Hindlimb muscle (tissue), 1 donor: ENCODE measurements around the gene CXCL13. TPM values are rescaled to one million over a fixed set of nuclear protein-coding genes. Genes with fewer than 3 reads are reported as not detected.
"Not testable (repeated sequence)": the region's sequence is repeated elsewhere in the genome, so short reads cannot be mapped to it uniquely, and the experiment has no call there.

Source experiments
- DNase-seq: peaks from one replicate; pipeline ENCODE4 v3.0.0-alpha.2; 2013
- polyA plus RNA-seq: library from polyadenylated mRNA; unstranded; fragments of 120-200 nt; gene quantifications from one replicate; pipeline ENCODE4 v1.2.1, GENCODE V29; 2013; ENCODE audit not compliant: insufficient read length

The CXCL13 gene
- polyA plus RNA-seq, 1 donor, result 8.9 TPM

GRCh38 chr4:77613267-77613666, 7.6 kb downstream of the CXCL13 start:
- no peak for DNase-seq

DNA sequence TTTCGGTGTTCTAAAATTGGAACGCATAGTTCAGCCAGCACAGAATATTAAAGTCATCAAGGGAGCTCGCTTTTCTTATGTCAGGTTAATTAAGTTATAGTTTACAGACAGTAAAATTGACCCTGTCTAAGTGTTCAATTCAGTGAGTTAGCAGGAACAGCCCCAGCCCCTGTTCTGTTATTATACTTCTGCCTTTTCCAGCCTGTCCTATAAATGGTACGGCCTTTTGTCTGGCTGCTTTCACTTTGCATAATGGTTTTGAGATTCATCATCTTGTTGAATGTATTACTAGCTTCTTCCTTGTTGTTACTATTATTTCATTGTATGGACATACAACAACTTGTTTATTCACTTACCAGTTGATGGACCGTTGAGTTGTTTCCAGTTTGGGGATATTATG, 9.5 kb downstream of the CXCL13 start:
- DNase-seq, result no peak

GRCh38 chr4:77617203-77617602, 11.6 kb downstream of the CXCL13 start:
- no peak for DNase-seq

DNA sequence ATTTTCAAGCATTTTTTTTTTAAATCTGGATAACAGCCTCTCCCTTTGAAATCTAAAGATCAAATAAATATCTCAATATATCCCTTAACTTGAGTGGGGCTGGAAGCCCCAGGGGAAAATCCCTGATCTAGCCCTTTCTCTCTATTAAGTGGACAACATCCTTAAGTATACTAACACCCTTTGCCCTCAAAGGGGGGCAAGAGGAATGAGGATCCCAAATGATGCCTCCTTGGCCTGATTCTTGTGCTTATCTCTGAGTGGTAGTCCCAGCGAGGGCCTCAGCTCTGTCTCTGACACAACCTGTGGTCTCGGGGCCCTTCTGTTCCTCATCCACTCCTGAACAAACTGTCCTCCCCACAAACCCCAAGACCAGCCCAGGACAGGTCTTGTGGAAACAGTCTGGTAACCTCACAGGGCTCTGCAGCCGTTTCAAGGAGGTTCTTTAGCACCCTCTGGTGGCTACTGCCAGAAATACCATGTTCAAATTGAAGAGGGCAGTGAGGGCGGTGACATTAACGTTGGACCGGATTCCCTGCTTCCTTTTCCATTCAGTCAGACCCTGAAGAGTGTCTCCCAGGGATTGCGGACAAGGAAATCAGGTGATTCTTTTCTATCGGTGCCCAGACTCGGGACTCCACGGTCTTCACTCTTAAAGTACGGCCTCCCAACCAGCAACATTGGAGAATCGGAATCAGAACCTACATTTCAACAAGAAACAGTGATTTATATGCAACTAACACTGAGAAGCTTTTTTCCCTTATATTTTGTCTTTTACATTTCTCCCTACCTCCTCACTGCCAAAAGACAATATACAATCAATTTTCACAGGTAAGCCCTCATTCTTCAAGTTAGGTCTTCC, 13.0 kb downstream of the CXCL13 start:
- peak; percentile 81 for DNase-seq

DNA sequence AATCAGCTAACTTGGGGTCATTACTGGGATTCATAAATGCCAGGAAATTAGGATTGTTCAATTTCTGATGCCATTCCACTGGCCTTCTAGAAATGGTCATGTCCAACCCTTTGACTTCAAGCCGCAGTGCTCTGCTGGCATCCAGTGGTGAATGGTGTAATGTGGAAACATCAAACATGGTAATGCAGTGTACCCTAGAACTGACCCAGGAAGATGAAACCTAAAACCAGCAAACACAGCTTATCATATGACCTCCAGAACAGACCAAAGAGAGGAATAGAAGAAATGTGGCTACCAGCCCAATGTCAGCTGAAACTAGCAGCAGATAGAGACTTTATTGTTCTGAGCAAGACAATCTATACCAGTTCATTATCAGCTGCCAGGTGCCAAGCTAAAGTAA, 13.8 kb downstream of the CXCL13 start:
- no peak for DNase-seq

GRCh38 chr4:77621254-77621653, 15.6 kb downstream of the CXCL13 start:
- no peak for DNase-seq

GRCh38 chr4:77623091-77623490, 17.5 kb downstream of the CXCL13 start:
- no peak for DNase-seq

DNA sequence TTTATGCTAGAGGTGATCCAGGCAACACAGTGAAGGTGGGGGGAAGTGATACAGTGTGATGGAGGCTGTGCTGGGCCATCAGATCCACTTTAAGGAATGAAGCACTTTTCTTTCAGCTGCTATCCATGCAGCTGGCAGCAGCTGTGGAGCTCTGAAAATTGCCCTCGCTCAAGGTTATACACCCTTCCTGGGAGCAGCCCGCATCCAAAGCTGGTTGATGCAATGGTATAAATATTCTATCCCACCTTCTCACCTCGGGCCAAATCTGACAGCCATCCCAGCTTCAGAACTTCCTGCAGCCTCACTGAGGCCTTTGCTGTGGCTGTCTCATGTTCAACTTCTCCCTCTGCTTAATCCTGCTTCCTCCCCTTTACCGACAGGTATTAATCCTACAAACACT, 18.6 kb downstream of the CXCL13 start:
- no peak for DNase-seq

- no peak for DNase-seq
These were observed 19.9 kb downstream of the CXCL13 start for GRCh38 chr4:77625485-77625884.

GRCh38 chr4:77629885-77630284, 24.3 kb downstream of the CXCL13 start:
- no peak for DNase-seq

DNA sequence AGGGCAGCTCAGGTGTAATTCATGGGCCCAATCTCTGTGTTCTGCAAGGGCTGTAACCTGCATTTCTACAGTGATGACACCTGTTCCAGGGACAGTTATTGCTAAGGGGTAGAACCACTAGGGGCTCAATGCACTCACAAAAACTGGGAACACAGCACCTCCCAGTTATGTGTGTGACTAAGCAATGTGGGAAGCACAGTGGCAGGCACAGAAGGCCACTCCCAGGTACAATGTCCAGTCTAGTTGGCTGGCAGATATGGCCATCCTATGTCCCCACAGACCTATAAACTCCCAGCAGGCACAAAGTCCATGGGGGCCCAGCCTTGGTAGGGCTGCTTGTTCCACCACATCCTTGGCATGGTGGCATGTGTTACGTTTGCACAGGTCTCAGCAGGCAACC, 25.7 kb downstream of the CXCL13 start:
- no peak for DNase-seq

DNA sequence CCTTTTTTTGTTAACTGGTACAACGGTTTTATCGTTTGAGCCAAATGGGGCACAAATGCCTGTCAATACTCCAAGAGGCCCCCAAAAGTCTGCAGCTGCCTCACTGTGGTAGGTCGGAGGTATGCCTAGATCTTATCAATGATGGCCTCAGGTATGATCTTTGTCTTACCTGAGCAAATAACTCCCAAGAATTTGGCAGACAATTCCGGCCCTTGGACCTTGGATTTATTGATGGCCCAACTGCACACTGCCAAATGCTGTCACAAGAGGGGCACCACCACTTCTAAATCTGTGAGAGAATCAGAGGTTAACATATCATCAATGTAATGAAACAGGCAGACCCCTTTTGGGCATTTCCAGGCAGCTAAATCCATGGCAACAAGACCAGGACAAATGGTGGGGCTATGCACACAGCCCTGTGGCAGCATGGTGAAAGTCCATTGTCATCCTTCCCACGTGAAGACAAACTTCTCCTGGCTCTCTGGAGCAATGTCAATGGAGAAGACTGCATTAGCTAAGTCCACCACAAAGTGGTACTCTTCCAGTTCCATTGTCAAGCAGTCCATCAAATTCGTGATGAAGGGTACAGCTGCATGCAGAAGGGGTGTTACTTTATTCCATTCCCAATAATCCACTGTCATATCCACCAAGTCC, 28.6 kb downstream of the CXCL13 start:
- DNase-seq, result no peak

- no peak for DNase-seq
These were observed 29.6 kb downstream of the CXCL13 start for GRCh38 chr4:77635246-77635645.

DNA sequence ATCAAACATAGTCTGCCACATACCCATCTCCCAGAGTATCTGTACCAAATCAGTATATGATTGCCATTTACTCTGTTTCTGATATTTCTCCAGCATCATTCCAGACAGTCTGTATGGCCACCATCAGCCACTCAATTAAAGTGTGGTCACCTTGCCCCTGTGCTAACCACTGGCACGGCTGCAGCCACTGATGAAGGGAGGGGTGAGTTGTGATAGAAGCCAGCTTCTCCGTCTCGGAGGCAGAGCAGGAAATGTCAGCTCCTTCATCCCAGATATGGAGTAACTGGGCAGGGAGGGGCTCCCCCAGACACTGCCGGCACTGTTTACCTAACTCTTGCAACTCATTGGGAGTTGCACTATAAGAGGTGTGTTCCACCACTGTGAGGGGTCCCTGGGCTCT, 30.3 kb downstream of the CXCL13 start:
- DNase-seq, result no peak

DNA sequence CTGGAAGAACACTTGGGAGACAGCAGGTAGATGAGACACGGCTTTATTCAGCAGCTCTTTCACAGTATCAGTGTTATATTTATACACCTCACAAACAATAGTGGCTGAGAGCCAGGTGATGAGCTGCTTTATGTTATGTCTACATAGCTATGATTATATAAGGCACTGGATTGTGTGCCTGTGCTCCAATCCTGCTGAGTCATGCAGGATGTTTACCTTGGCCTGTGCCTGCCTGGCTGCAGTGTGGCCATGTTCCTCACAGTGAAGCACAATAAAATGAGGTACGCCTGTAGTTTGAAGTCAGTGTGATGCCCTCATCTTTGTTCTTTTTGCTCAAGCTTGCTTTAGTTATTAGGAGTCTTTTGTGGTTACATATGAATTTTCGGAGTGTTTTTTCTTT, 31.3 kb downstream of the CXCL13 start:
- no peak for DNase-seq

- not testable (repeated sequence) for DNase-seq
These were observed 38.4 kb downstream of the CXCL13 start for GRCh38 chr4:77644069-77644468.

GRCh38 chr4:77650787-77651186, 45.2 kb downstream of the CXCL13 start:
- DNase-seq, result no peak

- DNase-seq, result no peak
These were observed 46.2 kb downstream of the CXCL13 start for GRCh38 chr4:77651820-77652219.

DNA sequence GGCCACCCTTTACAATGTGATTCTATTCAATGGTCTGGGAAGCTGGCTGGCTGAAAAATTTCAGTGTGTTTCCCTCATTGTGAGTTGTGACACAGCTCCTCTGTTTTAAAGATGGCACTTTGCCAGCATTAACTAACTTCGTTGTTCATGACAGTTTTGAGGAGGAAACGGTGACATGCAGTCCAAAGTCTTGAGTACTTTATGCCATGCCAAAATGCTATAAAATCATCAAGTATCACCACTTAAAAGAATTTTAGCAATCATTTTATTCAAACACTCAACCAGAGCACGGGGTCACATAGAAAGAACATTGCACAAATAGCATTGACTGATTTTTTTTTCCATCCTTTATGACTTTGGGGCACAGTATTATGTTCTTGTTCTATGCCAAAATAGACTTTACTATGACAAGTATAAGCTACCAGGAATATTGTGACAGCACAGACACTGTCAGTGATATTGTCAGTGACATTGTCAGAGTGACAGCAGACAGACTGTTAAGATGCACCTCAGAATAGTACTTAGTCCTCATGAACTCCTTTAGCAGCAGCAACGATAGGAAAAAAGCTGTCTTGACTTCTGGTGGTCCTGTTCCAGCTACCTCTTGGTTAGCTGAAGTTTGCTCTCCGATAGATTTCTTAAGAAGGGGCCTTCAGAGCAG, 46.7 kb downstream of the CXCL13 start:
- no peak for DNase-seq

DNA sequence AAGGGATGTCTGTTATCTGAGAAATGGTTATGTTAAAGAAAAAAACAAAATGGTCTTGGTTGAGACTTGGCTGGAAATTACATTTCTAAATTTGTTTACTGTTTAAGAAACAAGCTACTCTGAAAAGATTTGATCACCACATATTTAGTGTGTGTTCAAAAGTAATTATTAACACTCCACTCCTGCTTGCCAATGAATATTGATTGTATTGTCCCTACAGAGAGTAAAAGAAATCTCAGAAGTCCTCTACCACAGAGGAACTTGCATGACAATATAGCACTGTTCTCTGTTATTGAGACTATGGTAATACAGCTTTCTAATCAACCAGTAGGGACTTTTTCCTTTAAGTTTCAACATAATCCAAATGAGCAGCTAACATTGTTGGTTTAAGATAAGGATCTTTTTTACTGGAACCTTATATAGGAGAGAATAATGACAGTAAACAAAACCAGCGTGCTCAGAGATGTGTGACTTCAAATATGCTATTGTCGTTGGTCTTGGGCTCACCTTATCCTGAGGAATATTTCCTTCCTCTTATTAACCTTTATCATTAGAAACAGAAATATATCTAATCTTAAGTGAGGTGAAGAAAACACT, 47.6 kb downstream of the CXCL13 start:
- no peak for DNase-seq

- DNase-seq, result not testable (repeated sequence)
These were observed 54.7 kb downstream of the CXCL13 start for GRCh38 chr4:77660318-77660717.
